Femur (tissue), 1 donor: ENCODE measurements around the gene HEYL.
A peak's percentile ranks its signal among the peaks of the same experiment; 100 is the strongest.

Experiments used
- DNase-seq: peaks from one replicate; pipeline ENCODE4 v3.0.0-alpha.2; 2017

The HEYL gene

GRCh38 chr1:39663559-39663958 is 24.1 kb upstream of the HEYL start:
- no peak for DNase-seq

GRCh38 chr1:39662861-39663260 is 23.4 kb upstream of the HEYL start:
- DNase-seq = no peak

GRCh38 chr1:39659538-39659937 is 20.1 kb upstream of the HEYL start:
- no peak for DNase-seq

GRCh38 chr1:39659110-39659509 is 19.7 kb upstream of the HEYL start:
- no peak for DNase-seq

- DNase-seq = peak; percentile 71
These were observed 18.6 kb upstream of the HEYL start for GRCh38 chr1:39657923-39658485.

GRCh38 chr1:39657402-39657801 is 18.0 kb upstream of the HEYL start:
- no peak for DNase-seq

- no peak for DNase-seq
These were observed 16.9 kb upstream of the HEYL start for GRCh38 chr1:39656391-39656790.

GRCh38 chr1:39655578-39656268 is 16.3 kb upstream of the HEYL start:
- no peak for DNase-seq

GRCh38 chr1:39654291-39654690 is 14.8 kb upstream of the HEYL start:
- no peak for DNase-seq

GRCh38 chr1:39653546-39654031 is 14.1 kb upstream of the HEYL start:
- peak; percentile 87 for DNase-seq

GRCh38 chr1:39652554-39652953 is 13.1 kb upstream of the HEYL start:
- DNase-seq = no peak

- peak; percentile 47 for DNase-seq
These were observed 12.7 kb upstream of the HEYL start for GRCh38 chr1:39652105-39652504.

GRCh38 chr1:39650431-39650830 is 11.0 kb upstream of the HEYL start:
- DNase-seq = no peak

- DNase-seq = no peak
These were observed 10.3 kb upstream of the HEYL start for GRCh38 chr1:39649636-39650185.

GRCh38 chr1:39648496-39648895 is 9.1 kb upstream of the HEYL start:
- no peak for DNase-seq

- no peak for DNase-seq
These were observed 7.8 kb upstream of the HEYL start for GRCh38 chr1:39647247-39647646.

GRCh38 chr1:39646232-39647081 is 7.0 kb upstream of the HEYL start:
- peak; percentile 93 for DNase-seq

- DNase-seq = no peak
These were observed 6.1 kb upstream of the HEYL start for GRCh38 chr1:39645411-39646043.

GRCh38 chr1:39643705-39644104 is 4.3 kb upstream of the HEYL start:
- DNase-seq = no peak

- DNase-seq = no peak
These were observed 3.4 kb upstream of the HEYL start for GRCh38 chr1:39642796-39643195.

- no peak for DNase-seq
These were observed 1.4 kb upstream of the HEYL start for GRCh38 chr1:39640861-39641260.

- no peak for DNase-seq
These were observed 508 bp downstream of the HEYL start for GRCh38 chr1:39638965-39639304.

GRCh38 chr1:39637361-39637760 is 2.1 kb downstream of the HEYL start:
- no peak for DNase-seq
